ENCODE measurements around the gene ELMO1.

Gene ELMO1

GRCh38 chr7:37351716-37352115 lies 96.9 kb downstream of the ELMO1 start:
- no peaks in the 10 kb centered on the region for H3K9me3 Mint-ChIP-seq
- H3K27ac Mint-ChIP-seq: no peak overlapping the region
- H3K36me3 Mint-ChIP-seq (ENCODE audit: low read depth): peaks cover under 1% of the 10 kb centered on the region
- peak overlapping the region; percentile 86 for H3K4me3 Mint-ChIP-seq
- peaks cover 82% of the 10 kb centered on the region for H3K4me1 Mint-ChIP-seq (ENCODE audit: low read depth)
- no peaks in the 10 kb centered on the region for H3K27me3 Mint-ChIP-seq

- no peaks in the 10 kb centered on the region for H3K27me3 Mint-ChIP-seq
- H3K36me3 Mint-ChIP-seq (ENCODE audit: low read depth): peaks cover 2% of the 10 kb centered on the region
- no peak overlapping the region for H3K27ac Mint-ChIP-seq
- no peaks in the 10 kb centered on the region for H3K9me3 Mint-ChIP-seq
- H3K4me1 Mint-ChIP-seq (ENCODE audit: low read depth): peaks cover 75% of the 10 kb centered on the region
- no peak overlapping the region for H3K4me3 Mint-ChIP-seq
Observed at GRCh38 chr7:37349979-37350590, 98.6 kb downstream of the ELMO1 start.

GRCh38 chr7:37348982-37349381 lies 99.7 kb downstream of the ELMO1 start:
- Mint-ChIP-seq H3K4me1 (ENCODE audit: low read depth) (peaks cover 73% of the 10 kb centered on the region), H3K36me3 (ENCODE audit: low read depth) (peaks cover 4% of the 10 kb centered on the region), H3K27ac (no peak overlapping the region), H3K9me3 (no peaks in the 10 kb centered on the region), H3K4me3 (no peak overlapping the region), H3K27me3 (no peaks in the 10 kb centered on the region)

GRCh38 chr7:37346761-37347160 lies 101.9 kb downstream of the ELMO1 start:
- Mint-ChIP-seq H3K4me1 (ENCODE audit: low read depth) (peaks cover 70% of the 10 kb centered on the region), H3K27me3 (no peaks in the 10 kb centered on the region), H3K36me3 (ENCODE audit: low read depth) (peaks cover 10% of the 10 kb centered on the region), H3K4me3 (no peak overlapping the region), H3K9me3 (no peaks in the 10 kb centered on the region), H3K27ac (no peak overlapping the region)

GRCh38 chr7:37344886-37345579 lies 103.6 kb downstream of the ELMO1 start:
- no peaks in the 10 kb centered on the region for H3K9me3 Mint-ChIP-seq
- peaks cover 70% of the 10 kb centered on the region for H3K4me1 Mint-ChIP-seq (ENCODE audit: low read depth)
- H3K36me3 Mint-ChIP-seq (ENCODE audit: low read depth): peaks cover 24% of the 10 kb centered on the region
- peak overlapping the region; percentile 77 for H3K27ac Mint-ChIP-seq
- no peaks in the 10 kb centered on the region for H3K27me3 Mint-ChIP-seq
- no peak overlapping the region for H3K4me3 Mint-ChIP-seq

GRCh38 chr7:37342688-37343471 lies 105.8 kb downstream of the ELMO1 start:
- Mint-ChIP-seq H3K36me3 (ENCODE audit: low read depth) (peaks cover 38% of the 10 kb centered on the region), H3K4me1 (ENCODE audit: low read depth) (peaks cover 77% of the 10 kb centered on the region)

GRCh38 chr7:37342176-37342687 lies 106.4 kb downstream of the ELMO1 start:
- Mint-ChIP-seq H3K4me3 (peak overlapping the region; percentile 97), H3K9me3 (no peaks in the 10 kb centered on the region)

More at GRCh38 chr7:37342688-37343471, 105.8 kb downstream of the ELMO1 start:
- Mint-ChIP-seq H3K27ac (peak overlapping the region; percentile 99), H3K27me3 (no peaks in the 10 kb centered on the region), H3K9me3 (no peaks in the 10 kb centered on the region), H3K4me3 (peak overlapping the region; percentile 97)

GRCh38 chr7:37341033-37341630 lies 107.5 kb downstream of the ELMO1 start:
- Mint-ChIP-seq H3K27ac (peak overlapping the region; percentile 99), H3K4me1 (ENCODE audit: low read depth) (peaks cover 87% of the 10 kb centered on the region), H3K27me3 (no peaks in the 10 kb centered on the region), H3K36me3 (ENCODE audit: low read depth) (peaks cover 56% of the 10 kb centered on the region), H3K4me3 (peak overlapping the region; percentile 97), H3K9me3 (peaks cover 3% of the 10 kb centered on the region)

More at GRCh38 chr7:37342176-37342687, 106.4 kb downstream of the ELMO1 start:
- peaks cover 45% of the 10 kb centered on the region for H3K36me3 Mint-ChIP-seq (ENCODE audit: low read depth)
- peaks cover 80% of the 10 kb centered on the region for H3K4me1 Mint-ChIP-seq (ENCODE audit: low read depth)
- no peaks in the 10 kb centered on the region for H3K27me3 Mint-ChIP-seq
- H3K27ac Mint-ChIP-seq: peak overlapping the region; percentile 99

GRCh38 chr7:37338966-37339365 lies 109.7 kb downstream of the ELMO1 start:
- Mint-ChIP-seq H3K4me3 (no peak overlapping the region), H3K27me3 (no peaks in the 10 kb centered on the region), H3K9me3 (peaks cover 3% of the 10 kb centered on the region), H3K27ac (no peak overlapping the region), H3K4me1 (ENCODE audit: low read depth) (peaks cover 88% of the 10 kb centered on the region), H3K36me3 (ENCODE audit: low read depth) (peaks cover 66% of the 10 kb centered on the region)

GRCh38 chr7:37337522-37337921 lies 111.1 kb downstream of the ELMO1 start:
- H3K27me3 Mint-ChIP-seq: no peaks in the 10 kb centered on the region
- H3K4me1 Mint-ChIP-seq (ENCODE audit: low read depth): peaks cover 91% of the 10 kb centered on the region
- no peak overlapping the region for H3K4me3 Mint-ChIP-seq
- H3K9me3 Mint-ChIP-seq: peaks cover 3% of the 10 kb centered on the region
- peak overlapping the region; percentile 5 for H3K27ac Mint-ChIP-seq
- H3K36me3 Mint-ChIP-seq (ENCODE audit: low read depth): peaks cover 79% of the 10 kb centered on the region

- Mint-ChIP-seq H3K27ac (peak overlapping the region; percentile 96), H3K4me1 (ENCODE audit: low read depth) (peaks cover 88% of the 10 kb centered on the region), H3K4me3 (peak overlapping the region; percentile 66), H3K27me3 (no peaks in the 10 kb centered on the region), H3K9me3 (peaks cover 3% of the 10 kb centered on the region), H3K36me3 (ENCODE audit: low read depth) (peaks cover 79% of the 10 kb centered on the region)
Observed at GRCh38 chr7:37336259-37336658, 112.4 kb downstream of the ELMO1 start.

- Mint-ChIP-seq H3K36me3 (ENCODE audit: low read depth) (peaks cover 84% of the 10 kb centered on the region), H3K4me1 (ENCODE audit: low read depth) (peaks cover 82% of the 10 kb centered on the region), H3K27me3 (no peaks in the 10 kb centered on the region), H3K27ac (no peak overlapping the region), H3K4me3 (no peak overlapping the region), H3K9me3 (peaks cover 3% of the 10 kb centered on the region)
Observed at GRCh38 chr7:37333075-37333474, 115.6 kb downstream of the ELMO1 start.

- no peak overlapping the region for H3K4me3 Mint-ChIP-seq
- no peak overlapping the region for H3K27ac Mint-ChIP-seq
- peaks cover 82% of the 10 kb centered on the region for H3K4me1 Mint-ChIP-seq (ENCODE audit: low read depth)
- peaks cover 3% of the 10 kb centered on the region for H3K9me3 Mint-ChIP-seq
- no peaks in the 10 kb centered on the region for H3K27me3 Mint-ChIP-seq
- peaks cover 84% of the 10 kb centered on the region for H3K36me3 Mint-ChIP-seq (ENCODE audit: low read depth)
Observed at GRCh38 chr7:37332243-37333016, 116.2 kb downstream of the ELMO1 start.

GRCh38 chr7:37330775-37331174 lies 117.9 kb downstream of the ELMO1 start:
- Mint-ChIP-seq H3K27ac (no peak overlapping the region), H3K27me3 (no peaks in the 10 kb centered on the region), H3K9me3 (no peaks in the 10 kb centered on the region), H3K36me3 (ENCODE audit: low read depth) (peaks cover 82% of the 10 kb centered on the region), H3K4me3 (no peak overlapping the region), H3K4me1 (ENCODE audit: low read depth) (peaks cover 72% of the 10 kb centered on the region)

All from stimulated activated naive CD8-positive, alpha-beta T cell treated with anti-CD3 and anti-CD28 coated beads, Interleukin-15, Interleukin-2, amounts not matched to agents 100 ng/mL and 50 ng/mL, for 24 hours (primary cell).